PFSK-1 (cell line): ENCODE results near the gene MBNL1.

ENCODE experiments used
- POLR2AphosphoS5 ChIP-seq: IDR thresholded peaks from 2 replicates; pipeline ENCODE4 v1.6.1; 2012; ENCODE audit warnings: low read depth, mild to moderate bottlenecking, control low read depth, low read length, moderate library complexity
- SIN3A ChIP-seq: IDR thresholded peaks from 2 replicates; pipeline ENCODE4 v1.6.1; 2012; ENCODE audit warnings: mild to moderate bottlenecking, low read length, moderate library complexity, borderline replicate concordance; ENCODE audit not compliant: insufficient read depth
- TF ChIP-seq, protein P1 (sequence below), 2 experiments: IDR thresholded peaks; 2 replicates each; pipeline versions ENCODE4 v1.6.1 to v1.8.0; 2011 to 2012; ENCODE audit warnings: low read depth in 2 of 2, low read length in 2 of 2, control low read depth in 1 of 2, inconsistent platforms in 1 of 2, mild to moderate bottlenecking in 1 of 2, moderate library complexity in 1 of 2; ENCODE audit not compliant: insufficient read depth in 1 of 2

DNA sequence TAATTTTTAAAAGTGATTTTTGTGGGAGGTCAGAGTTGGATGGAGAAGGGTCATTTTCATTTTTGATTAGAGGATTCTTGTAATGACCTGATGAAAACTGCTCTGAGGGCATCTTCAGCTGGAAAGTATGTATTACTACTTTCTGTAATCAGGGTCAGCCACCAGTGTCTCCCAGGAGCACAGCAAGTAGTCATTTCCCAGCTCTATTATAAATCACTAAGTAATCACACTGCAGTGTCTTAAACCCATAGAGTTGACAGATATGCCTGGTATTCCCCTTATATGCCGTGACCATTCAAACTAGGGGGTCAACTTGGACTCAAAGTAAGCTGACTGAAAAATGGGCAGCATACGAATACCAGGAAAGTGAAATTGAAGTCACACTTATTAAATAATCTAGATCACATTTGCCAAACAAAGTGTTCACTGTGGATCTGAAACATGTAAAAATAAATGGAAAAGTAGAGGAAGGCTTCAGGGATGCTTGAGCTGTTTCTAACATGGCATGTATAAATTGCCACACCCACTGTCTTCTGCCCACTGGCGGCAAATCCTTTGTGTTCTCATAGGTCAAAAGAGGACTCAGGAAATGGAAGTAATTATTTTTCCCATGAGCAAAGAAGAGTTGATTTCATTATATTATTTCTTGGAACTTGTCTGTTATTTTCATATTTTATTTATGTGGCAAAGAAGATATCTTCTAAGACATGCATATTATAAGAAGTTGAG lies 105.7 kb downstream of the MBNL1 start:
- TF ChIP-seq, protein P1, sequence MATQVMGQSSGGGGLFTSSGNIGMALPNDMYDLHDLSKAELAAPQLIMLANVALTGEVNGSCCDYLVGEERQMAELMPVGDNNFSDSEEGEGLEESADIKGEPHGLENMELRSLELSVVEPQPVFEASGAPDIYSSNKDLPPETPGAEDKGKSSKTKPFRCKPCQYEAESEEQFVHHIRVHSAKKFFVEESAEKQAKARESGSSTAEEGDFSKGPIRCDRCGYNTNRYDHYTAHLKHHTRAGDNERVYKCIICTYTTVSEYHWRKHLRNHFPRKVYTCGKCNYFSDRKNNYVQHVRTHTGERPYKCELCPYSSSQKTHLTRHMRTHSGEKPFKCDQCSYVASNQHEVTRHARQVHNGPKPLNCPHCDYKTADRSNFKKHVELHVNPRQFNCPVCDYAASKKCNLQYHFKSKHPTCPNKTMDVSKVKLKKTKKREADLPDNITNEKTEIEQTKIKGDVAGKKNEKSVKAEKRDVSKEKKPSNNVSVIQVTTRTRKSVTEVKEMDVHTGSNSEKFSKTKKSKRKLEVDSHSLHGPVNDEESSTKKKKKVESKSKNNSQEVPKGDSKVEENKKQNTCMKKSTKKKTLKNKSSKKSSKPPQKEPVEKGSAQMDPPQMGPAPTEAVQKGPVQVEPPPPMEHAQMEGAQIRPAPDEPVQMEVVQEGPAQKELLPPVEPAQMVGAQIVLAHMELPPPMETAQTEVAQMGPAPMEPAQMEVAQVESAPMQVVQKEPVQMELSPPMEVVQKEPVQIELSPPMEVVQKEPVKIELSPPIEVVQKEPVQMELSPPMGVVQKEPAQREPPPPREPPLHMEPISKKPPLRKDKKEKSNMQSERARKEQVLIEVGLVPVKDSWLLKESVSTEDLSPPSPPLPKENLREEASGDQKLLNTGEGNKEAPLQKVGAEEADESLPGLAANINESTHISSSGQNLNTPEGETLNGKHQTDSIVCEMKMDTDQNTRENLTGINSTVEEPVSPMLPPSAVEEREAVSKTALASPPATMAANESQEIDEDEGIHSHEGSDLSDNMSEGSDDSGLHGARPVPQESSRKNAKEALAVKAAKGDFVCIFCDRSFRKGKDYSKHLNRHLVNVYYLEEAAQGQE (IDR thresholded peaks at IDR 0.05; ENCODE audit: insufficient read depth in 1 of 2, low read depth in 2 of 2, low read length in 2 of 2): no peak
- TF ChIP-seq POLR2AphosphoS5: no peak
- no peak for TF ChIP-seq SIN3A
